ENCODE measurements around the gene TOLLIP. TPM values are rescaled to one million over a fixed set of nuclear protein-coding genes. Genes with fewer than 3 reads are reported as not detected.

TOLLIP gene
- total RNA-seq, 1 donor from 2014 or later = 46.8 TPM

GRCh38 chr11:1330473-1330872, 21.0 kb upstream of the TOLLIP start:
- DNase-seq (ENCODE audit: missing footprints) = no peak
- ATAC-seq = no peak
- intact Hi-C loops (cut with DNase I) = no loop called here

- intact Hi-C loops (cut with DNase I) = no loop called here
These were observed 17.6 kb upstream of the TOLLIP start for GRCh38 chr11:1327064-1327460.

GRCh38 chr11:1326435-1327063, 17.1 kb upstream of the TOLLIP start:
- DNase-seq (ENCODE audit: missing footprints) = no peak
- intact Hi-C loops (cut with DNase I) = no loop called here
- no peak for ATAC-seq

More at GRCh38 chr11:1327064-1327460, 17.6 kb upstream of the TOLLIP start:
- ATAC-seq = no peak
- DNase-seq (ENCODE audit: missing footprints) = no peak

DNA sequence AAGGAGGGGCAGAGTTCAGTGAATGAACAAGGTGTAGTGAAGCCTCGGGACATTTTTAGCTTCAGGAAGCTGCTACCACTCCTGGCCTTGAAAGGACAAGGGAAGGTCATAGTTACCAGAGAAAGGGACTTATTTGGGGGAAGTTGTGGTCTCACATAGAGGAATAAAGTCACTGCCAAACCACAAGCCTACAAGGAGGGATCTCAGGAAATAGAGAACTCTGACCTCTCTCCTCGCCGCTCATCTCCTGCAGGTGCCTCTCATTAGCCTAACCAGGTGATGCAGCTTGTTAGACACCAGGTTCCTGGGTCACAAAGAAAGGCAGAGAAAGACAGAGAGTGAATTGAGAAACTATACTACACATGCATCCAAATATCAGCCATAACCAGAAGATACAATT, 14.3 kb upstream of the TOLLIP start:
- DNase-seq (ENCODE audit: missing footprints) (no peak), ATAC-seq (no peak)
- intact Hi-C loops (cut with DNase I) = no loop called here

- intact Hi-C loops (cut with DNase I) = no loop called here
- DNase-seq (ENCODE audit: missing footprints) = no peak
- no peak for ATAC-seq
These were observed 8.6 kb upstream of the TOLLIP start for GRCh38 chr11:1317993-1318392.

GRCh38 chr11:1317432-1317831, 8.0 kb upstream of the TOLLIP start:
- intact Hi-C loops (cut with DNase I) = no loop called here
- no peak for ATAC-seq

DNA sequence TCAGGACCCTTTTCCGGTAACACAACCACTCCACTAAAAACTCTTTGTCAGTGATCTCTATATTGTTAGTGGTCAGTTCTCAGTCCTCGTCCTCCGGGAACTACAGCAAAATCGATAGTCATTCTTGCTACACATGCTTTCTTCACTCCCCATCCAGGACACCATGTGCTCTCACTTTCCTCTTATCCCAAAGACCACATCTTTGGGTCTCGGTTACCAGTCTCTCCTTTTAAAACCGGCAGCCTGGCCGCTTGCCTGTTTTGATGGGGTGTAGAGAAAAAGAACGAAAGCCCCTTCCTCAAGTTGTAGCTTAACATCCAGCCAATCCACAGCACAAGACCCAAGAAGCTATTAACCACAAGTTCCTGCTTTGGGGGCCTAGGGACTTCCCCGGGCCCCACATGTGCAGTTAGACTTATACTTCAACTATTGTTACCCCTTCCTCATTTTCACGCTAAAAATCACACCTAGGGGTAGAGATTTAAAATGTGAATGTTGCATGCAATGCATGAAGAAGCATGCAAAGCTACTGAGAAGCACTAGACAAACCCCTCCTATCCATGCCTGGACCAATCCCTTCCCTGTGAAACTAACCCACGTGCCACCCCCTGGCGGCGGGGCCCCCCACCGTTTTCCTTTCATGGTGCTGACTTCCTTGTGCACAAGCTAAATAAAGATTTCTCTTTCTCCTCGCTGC, 1.5 kb upstream of the TOLLIP start:
- ATAC-seq (no peak), DNase-seq (ENCODE audit: missing footprints) (no peak)
- intact Hi-C loops (cut with DNase I) = loop anchor here (5.0 kb wide), 1 partner anchor 261 kb away; the partner anchor contains the start of gene DUSP8

More at GRCh38 chr11:1317432-1317831, 8.0 kb upstream of the TOLLIP start:
- DNase-seq (ENCODE audit: missing footprints) = no peak

- intact Hi-C loops (cut with DNase I) = loop anchor here (5.0 kb wide), 1 partner anchor 262 kb away; the partner anchor contains the start of gene DUSP8
- no peak for DNase-seq (ENCODE audit: missing footprints)
- ATAC-seq = no peak
These were observed 871 bp upstream of the TOLLIP start for GRCh38 chr11:1310318-1310687.

GRCh38 chr11:1308743-1309497, 512 bp downstream of the TOLLIP start:
- intact Hi-C loops (cut with DNase I) = loop anchor here (2.0 kb wide), 1 partner anchor 46 kb away; no protein-coding TSS in a partner anchor
- ATAC-seq (peak; percentile 57), DNase-seq (ENCODE audit: missing footprints) (no peak)

DNA sequence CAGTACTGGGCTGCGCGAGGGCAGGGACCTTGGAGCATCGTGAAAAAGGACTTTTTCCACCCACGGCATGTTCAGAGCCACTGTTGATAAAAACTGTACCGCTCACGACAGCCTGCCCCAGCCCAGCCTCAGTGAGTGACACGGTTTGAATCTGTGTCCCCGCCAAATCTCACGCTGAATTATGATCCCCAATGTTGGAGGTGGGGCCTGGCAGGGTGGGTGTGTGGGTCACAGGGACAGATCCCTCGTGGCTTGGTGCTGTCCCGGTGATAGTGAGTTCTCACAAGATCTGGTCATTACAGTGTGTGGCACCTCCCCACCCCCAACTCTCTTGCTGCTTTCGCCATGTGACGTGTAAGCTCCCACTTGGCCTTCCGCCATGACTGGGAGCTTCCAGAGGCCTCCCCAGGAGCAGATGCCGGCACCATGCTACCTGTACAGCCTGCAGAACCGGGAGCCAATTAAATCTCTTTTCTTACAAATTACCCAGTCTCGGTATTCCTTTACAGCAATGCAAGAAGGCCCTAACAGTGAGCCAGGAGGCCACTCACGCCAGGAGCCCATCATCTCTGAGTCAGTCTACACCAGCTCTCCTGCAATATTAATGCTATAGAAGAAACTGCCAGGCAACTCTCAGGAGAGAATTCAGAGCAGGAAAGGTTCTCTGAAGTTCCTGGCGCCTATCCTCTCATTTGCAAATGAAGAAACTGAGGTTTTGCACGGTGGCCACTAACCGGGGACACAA, 1.3 kb downstream of the TOLLIP start:
- DNase-seq (ENCODE audit: missing footprints) = no peak
- intact Hi-C loops (cut with DNase I) = loop anchor here (2.0 kb wide), 1 partner anchor 45 kb away; no protein-coding TSS in a partner anchor
- no peak for ATAC-seq

DNA sequence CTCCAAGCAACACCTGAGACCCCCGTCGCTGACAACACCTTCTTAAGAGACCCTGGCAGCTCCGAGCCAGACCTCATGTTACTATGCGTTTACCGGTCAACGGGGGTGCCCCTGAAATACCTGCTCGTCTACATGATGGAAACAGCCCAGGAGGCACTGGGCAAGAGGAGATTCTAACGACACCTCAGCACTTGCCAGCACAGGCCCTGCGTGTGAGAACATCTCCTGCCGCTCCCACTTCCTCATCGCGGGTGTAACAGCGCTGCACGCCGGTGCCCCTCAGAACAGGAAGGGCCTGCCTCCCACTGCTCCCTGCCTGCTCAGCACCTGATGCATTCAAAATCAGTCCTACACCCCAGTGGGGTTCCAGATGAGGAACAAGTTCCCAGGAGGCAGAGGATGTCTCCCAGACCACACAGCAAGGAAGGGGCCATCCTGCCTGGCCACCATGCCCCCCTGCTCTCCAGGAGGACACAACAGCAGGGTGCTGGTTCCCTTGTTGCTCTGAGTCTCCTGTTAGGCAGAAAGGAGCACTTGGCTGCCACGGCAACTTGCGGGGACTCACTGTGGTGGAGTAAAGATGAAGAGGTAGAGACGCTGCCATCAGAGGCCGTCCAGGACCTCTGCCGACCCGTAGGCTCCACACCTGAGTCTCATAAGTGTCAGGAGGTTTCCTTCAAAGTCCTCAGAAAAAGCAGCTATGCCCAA, 2.1 kb downstream of the TOLLIP start:
- intact Hi-C loops (cut with DNase I) = no loop called here
- ATAC-seq (no peak), DNase-seq (ENCODE audit: missing footprints) (no peak)

- ATAC-seq (no peak), DNase-seq (ENCODE audit: missing footprints) (no peak)
- intact Hi-C loops (cut with DNase I) = no loop called here
These were observed 3.0 kb downstream of the TOLLIP start for GRCh38 chr11:1306186-1307162.

GRCh38 chr11:1305501-1306056, 3.9 kb downstream of the TOLLIP start:
- intact Hi-C loops (cut with DNase I) = no loop called here
- DNase-seq (ENCODE audit: missing footprints) = no peak
- ATAC-seq = no peak

DNA sequence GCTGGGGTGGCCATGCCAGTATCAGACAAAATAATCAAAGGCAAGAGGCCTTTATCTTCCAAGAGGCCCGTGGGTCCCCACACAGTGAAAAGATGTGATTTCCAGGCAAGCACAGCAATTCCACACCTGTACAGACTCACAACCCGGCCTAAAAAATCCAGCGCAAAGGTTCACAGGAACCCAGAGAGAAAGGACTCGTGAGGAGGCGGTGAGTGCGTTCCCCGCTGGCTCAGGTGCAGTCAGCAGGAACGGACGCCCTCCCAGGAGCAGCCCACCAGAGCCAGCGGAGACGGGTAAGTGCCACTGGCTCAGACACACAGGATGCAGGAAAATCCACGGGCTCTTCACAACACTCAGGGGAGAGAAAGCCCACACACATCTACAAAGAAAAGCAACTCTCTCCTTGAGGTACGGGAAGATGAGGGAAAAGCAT, 4.4 kb downstream of the TOLLIP start:
- intact Hi-C loops (cut with DNase I) = no loop called here
- DNase-seq (ENCODE audit: missing footprints) = no peak
- ATAC-seq = no peak

- ATAC-seq = no peak
- intact Hi-C loops (cut with DNase I) = no loop called here
- DNase-seq (ENCODE audit: missing footprints) = no peak
These were observed 5.1 kb downstream of the TOLLIP start for GRCh38 chr11:1304380-1304779.

DNA sequence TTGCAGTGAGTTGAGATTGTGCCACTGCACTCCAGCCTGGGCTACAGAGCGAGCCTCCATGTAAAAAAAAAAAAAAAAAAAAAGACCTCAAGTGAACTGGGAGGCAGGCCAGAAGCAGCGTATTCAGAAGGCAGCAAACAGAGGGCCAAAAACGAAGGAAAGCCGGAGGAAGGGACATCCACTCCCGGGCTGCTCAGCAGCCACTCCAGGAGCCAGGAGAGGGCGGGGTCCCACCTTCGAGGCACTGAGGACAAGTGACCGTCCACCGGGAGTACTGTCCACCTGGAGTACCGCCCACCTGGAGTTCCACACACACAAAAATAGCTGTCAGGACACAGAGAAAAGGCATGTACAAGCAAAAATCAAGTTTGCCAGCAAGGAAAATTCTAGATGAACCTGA, 5.5 kb downstream of the TOLLIP start:
- DNase-seq (ENCODE audit: missing footprints) = no peak
- intact Hi-C loops (cut with DNase I) = no loop called here

More for the DNA sequence above, 5.5 kb downstream of the TOLLIP start:
- ATAC-seq = no peak
